ENCODE data around the gene C1QTNF7. TPM values are rescaled to one million over a fixed set of nuclear protein-coding genes. Genes with fewer than 3 reads are reported as not detected.

C1QTNF7 gene
- total RNA-seq, 1 experiment from 2014 or later: not detected

- Mint-ChIP-seq H3K27me3 (ENCODE audit: insufficient read depth, unreplicated experiment) (no peaks in the 10 kb centered on the region), H3K36me3 (ENCODE audit: insufficient read depth, unreplicated experiment) (no peaks in the 10 kb centered on the region), H3K9me3 (ENCODE audit: unreplicated experiment) (no peaks in the 10 kb centered on the region), H3K4me3 (ENCODE audit: unreplicated experiment) (no peak overlapping the region), H3K4me1 (ENCODE audit: insufficient read depth, unreplicated experiment) (no peaks in the 10 kb centered on the region), H3K27ac (ENCODE audit: low read depth, unreplicated experiment) (no peak overlapping the region)
- ChIA-PET CTCF (interaction anchor here (0.6 to 0.7 kb wide), 3 partner anchors 14 to 47 kb away, joined by 3 read pairs; no protein-coding TSS in a partner anchor), POLR2A (no interaction called here)
- no TSS peak for BruUV-seq (replicated peaks)
- DNase-seq (ENCODE audit: unreplicated experiment): no peak
- TF ChIP-seq CTCF (IDR thresholded peaks at IDR 0.05; ENCODE audit: unreplicated experiment): no peak
- intact Hi-C loops (cut with micrococcal nuclease): no loop called here
Observed at GRCh38 chr4:15392053-15392805, 35.6 kb upstream of the C1QTNF7 start.

- intact Hi-C loops (cut with micrococcal nuclease): no loop called here
Observed at GRCh38 chr4:15395311-15395710, 32.5 kb upstream of the C1QTNF7 start.

GRCh38 chr4:15396157-15396800 is 31.6 kb upstream of the C1QTNF7 start:
- ChIA-PET POLR2A (interaction anchor here (0.6 to 1.2 kb wide), 2 partner anchors 18 to 379 kb away, joined by 3 to 5 read pairs; no protein-coding TSS in a partner anchor), CTCF (interaction anchor here (0.6 to 3.9 kb wide), 27 partner anchors 10 to 1276 kb away, joined by 3 to 40 read pairs (median 3); no protein-coding TSS in a partner anchor)
- TF ChIP-seq CTCF (IDR thresholded peaks at IDR 0.05; ENCODE audit: unreplicated experiment): peak; percentile 46
- Mint-ChIP-seq H3K27me3 (ENCODE audit: insufficient read depth, unreplicated experiment) (no peaks in the 10 kb centered on the region), H3K9me3 (ENCODE audit: unreplicated experiment) (no peaks in the 10 kb centered on the region), H3K27ac (ENCODE audit: low read depth, unreplicated experiment) (no peak overlapping the region), H3K4me1 (ENCODE audit: insufficient read depth, unreplicated experiment) (peaks cover 32% of the 10 kb centered on the region), H3K36me3 (ENCODE audit: insufficient read depth, unreplicated experiment) (peaks cover 6% of the 10 kb centered on the region), H3K4me3 (ENCODE audit: unreplicated experiment) (no peak overlapping the region)
- intact Hi-C loops (cut with micrococcal nuclease): loop anchor here (1.0 kb wide), 1 partner anchor 158 kb away; no protein-coding TSS in a partner anchor
- BruUV-seq (replicated peaks): no TSS peak
- peak; percentile 63 for DNase-seq (ENCODE audit: unreplicated experiment)

More at GRCh38 chr4:15395311-15395710, 32.5 kb upstream of the C1QTNF7 start:
- peaks cover 6% of the 10 kb centered on the region for H3K36me3 Mint-ChIP-seq (ENCODE audit: insufficient read depth, unreplicated experiment)
- peaks cover 22% of the 10 kb centered on the region for H3K4me1 Mint-ChIP-seq (ENCODE audit: insufficient read depth, unreplicated experiment)
- H3K9me3 Mint-ChIP-seq (ENCODE audit: unreplicated experiment): no peaks in the 10 kb centered on the region
- BruUV-seq (replicated peaks): no TSS peak
- POLR2A ChIA-PET: no interaction called here
- CTCF ChIA-PET: interaction anchor here (0.9 to 3.9 kb wide), 13 partner anchors 9 to 162 kb away, joined by 3 to 40 read pairs (median 5); no protein-coding TSS in a partner anchor
- H3K27me3 Mint-ChIP-seq (ENCODE audit: insufficient read depth, unreplicated experiment): no peaks in the 10 kb centered on the region
- no peak for DNase-seq (ENCODE audit: unreplicated experiment)
- no peak overlapping the region for H3K27ac Mint-ChIP-seq (ENCODE audit: low read depth, unreplicated experiment)
- H3K4me3 Mint-ChIP-seq (ENCODE audit: unreplicated experiment): no peak overlapping the region
- no peak for TF ChIP-seq CTCF (IDR thresholded peaks at IDR 0.05; ENCODE audit: unreplicated experiment)

- intact Hi-C loops (cut with micrococcal nuclease): no loop called here
- H3K27ac Mint-ChIP-seq (ENCODE audit: low read depth, unreplicated experiment): peak overlapping the region; percentile 7
- DNase-seq (ENCODE audit: unreplicated experiment): peak; percentile 76
- H3K27me3 Mint-ChIP-seq (ENCODE audit: insufficient read depth, unreplicated experiment): no peaks in the 10 kb centered on the region
- no peaks in the 10 kb centered on the region for H3K9me3 Mint-ChIP-seq (ENCODE audit: unreplicated experiment)
- H3K4me3 Mint-ChIP-seq (ENCODE audit: unreplicated experiment): peak overlapping the region; percentile 4
- ChIA-PET POLR2A (interaction anchor here (0.6 to 1.7 kb wide), 9 partner anchors 17 to 143 kb away, joined by 3 to 5 read pairs (median 3); no protein-coding TSS in a partner anchor), CTCF (interaction anchor here (0.7 to 3.9 kb wide), 13 partner anchors 10 to 174 kb away, joined by 3 to 40 read pairs (median 4); no protein-coding TSS in a partner anchor)
- no TSS peak for BruUV-seq (replicated peaks)
- peaks cover 47% of the 10 kb centered on the region for H3K4me1 Mint-ChIP-seq (ENCODE audit: insufficient read depth, unreplicated experiment)
- no peak for TF ChIP-seq CTCF (IDR thresholded peaks at IDR 0.05; ENCODE audit: unreplicated experiment)
- H3K36me3 Mint-ChIP-seq (ENCODE audit: insufficient read depth, unreplicated experiment): peaks cover 6% of the 10 kb centered on the region
Observed at GRCh38 chr4:15398001-15398400, 29.8 kb upstream of the C1QTNF7 start.

Measured in MCF 10A (cell line).